Fibroblast of lung (primary cell): ENCODE results near the gene SULT1C4.

Experiments
- EZH2 ChIP-seq: IDR thresholded peaks from 2 replicates; pipeline ENCODE4 v1.5.1; 2012; ENCODE audit warnings: low read length, control low read depth, mild to moderate bottlenecking; ENCODE audit errors: missing control alignments
- TF ChIP-seq, protein P1 (sequence below), 2 donors: IDR thresholded peaks in 1 of 2; conservative IDR thresholded peaks in 1 of 2; 1 replicate in 1 of 2; 2 replicates in 1 of 2; pipeline ENCODE4 v1.5.1; 2011 to 2012; ENCODE audit warnings: low read length in 2 of 2, control low read depth in 1 of 2, inconsistent platforms in 1 of 2, low read depth in 1 of 2, mild to moderate bottlenecking in 1 of 2

DNA sequence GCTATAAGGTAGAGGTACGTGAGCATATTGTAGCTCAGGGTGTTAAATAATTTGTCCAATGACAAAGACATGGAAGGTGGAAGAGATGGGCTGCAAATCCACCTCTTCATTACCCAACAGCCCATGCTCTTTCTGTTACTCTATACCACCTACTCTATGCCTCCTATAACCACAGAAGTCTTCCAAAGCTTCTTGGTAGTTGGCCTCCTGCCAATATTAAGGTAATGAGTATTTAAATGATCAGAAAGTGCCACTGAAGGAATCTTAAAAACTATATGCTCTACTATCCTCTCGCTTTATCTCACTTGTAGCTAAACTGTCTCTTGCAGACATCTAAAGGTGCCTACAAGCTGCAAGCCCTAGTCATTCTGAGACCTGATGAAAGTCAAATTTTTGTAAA, 48.0 kb upstream of the SULT1C4 start:
- TF ChIP-seq, protein P1, sequence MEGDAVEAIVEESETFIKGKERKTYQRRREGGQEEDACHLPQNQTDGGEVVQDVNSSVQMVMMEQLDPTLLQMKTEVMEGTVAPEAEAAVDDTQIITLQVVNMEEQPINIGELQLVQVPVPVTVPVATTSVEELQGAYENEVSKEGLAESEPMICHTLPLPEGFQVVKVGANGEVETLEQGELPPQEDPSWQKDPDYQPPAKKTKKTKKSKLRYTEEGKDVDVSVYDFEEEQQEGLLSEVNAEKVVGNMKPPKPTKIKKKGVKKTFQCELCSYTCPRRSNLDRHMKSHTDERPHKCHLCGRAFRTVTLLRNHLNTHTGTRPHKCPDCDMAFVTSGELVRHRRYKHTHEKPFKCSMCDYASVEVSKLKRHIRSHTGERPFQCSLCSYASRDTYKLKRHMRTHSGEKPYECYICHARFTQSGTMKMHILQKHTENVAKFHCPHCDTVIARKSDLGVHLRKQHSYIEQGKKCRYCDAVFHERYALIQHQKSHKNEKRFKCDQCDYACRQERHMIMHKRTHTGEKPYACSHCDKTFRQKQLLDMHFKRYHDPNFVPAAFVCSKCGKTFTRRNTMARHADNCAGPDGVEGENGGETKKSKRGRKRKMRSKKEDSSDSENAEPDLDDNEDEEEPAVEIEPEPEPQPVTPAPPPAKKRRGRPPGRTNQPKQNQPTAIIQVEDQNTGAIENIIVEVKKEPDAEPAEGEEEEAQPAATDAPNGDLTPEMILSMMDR (conservative IDR thresholded peaks at IDR 0.05 in 1 of 2, IDR thresholded peaks at IDR 0.05 in 1 of 2; ENCODE audit: low read depth in 1 of 2, low read length in 2 of 2) = no peak
- no peak for TF ChIP-seq EZH2
